ENCODE results near the gene CCDC88A. TPM values are rescaled to one million over a fixed set of nuclear protein-coding genes. Genes with fewer than 3 reads are reported as not detected.
"Not testable (repeated sequence)": the region's sequence is repeated elsewhere in the genome, so short reads cannot be mapped to it uniquely, and the experiment has no call there.

CCDC88A gene
- polyA plus RNA-seq, 1 of the 3 experiments (the other 2 are of a cell fraction) = 7.0 TPM

- TF ChIP-seq, protein P1, sequence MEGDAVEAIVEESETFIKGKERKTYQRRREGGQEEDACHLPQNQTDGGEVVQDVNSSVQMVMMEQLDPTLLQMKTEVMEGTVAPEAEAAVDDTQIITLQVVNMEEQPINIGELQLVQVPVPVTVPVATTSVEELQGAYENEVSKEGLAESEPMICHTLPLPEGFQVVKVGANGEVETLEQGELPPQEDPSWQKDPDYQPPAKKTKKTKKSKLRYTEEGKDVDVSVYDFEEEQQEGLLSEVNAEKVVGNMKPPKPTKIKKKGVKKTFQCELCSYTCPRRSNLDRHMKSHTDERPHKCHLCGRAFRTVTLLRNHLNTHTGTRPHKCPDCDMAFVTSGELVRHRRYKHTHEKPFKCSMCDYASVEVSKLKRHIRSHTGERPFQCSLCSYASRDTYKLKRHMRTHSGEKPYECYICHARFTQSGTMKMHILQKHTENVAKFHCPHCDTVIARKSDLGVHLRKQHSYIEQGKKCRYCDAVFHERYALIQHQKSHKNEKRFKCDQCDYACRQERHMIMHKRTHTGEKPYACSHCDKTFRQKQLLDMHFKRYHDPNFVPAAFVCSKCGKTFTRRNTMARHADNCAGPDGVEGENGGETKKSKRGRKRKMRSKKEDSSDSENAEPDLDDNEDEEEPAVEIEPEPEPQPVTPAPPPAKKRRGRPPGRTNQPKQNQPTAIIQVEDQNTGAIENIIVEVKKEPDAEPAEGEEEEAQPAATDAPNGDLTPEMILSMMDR (IDR thresholded peaks at IDR 0.05) = no peak
- no peak for TF ChIP-seq JUND (IDR thresholded peaks at IDR 0.05)
- TF ChIP-seq, protein P2, sequence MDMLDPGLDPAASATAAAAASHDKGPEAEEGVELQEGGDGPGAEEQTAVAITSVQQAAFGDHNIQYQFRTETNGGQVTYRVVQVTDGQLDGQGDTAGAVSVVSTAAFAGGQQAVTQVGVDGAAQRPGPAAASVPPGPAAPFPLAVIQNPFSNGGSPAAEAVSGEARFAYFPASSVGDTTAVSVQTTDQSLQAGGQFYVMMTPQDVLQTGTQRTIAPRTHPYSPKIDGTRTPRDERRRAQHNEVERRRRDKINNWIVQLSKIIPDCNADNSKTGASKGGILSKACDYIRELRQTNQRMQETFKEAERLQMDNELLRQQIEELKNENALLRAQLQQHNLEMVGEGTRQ (IDR thresholded peaks at IDR 0.05; ENCODE audit: borderline replicate concordance, low read depth, low read length) = no peak
Observed at GRCh38 chr2:55358451-55358850, 61.2 kb downstream of the CCDC88A start (continued).

DNA sequence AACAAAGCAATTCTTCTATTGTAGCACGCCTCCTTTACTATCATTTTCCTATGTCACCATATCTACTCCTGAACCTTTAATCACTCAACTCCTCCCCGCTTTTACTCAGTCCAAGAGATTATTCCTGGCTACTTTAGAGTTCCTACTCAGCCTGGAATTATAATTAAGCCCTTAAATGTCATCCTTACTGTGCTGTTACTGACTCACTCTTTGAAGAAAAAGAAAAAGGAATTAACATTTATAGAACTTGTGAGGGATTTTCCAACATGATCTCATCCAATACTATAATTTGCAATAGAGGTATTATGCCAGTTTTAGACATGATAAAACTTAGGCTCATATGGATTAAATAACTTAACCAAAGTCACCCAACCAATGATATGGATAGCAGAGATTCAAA, 61.7 kb downstream of the CCDC88A start:
- Histone ChIP-seq H2AFZ (ENCODE audit: low read depth) (no peak overlapping the region), H3K9me2 (no peaks in the 10 kb centered on the region), H3K9me3 (no peaks in the 10 kb centered on the region), H3K79me2 (ENCODE audit: insufficient read depth) (no peaks in the 10 kb centered on the region; the same call in 1 of the 2 replicates), H3K27me3 (ENCODE audit: insufficient read depth) (no peaks in the 10 kb centered on the region), H3K4me3 (ENCODE audit: low read depth in 2 of 2, low read length in 1 of 2) (no peak overlapping the region), H3K36me3 (replicated peaks in 1 of 2; ENCODE audit: control insufficient read depth in 1 of 2, insufficient read depth in 2 of 2, low read length in 1 of 2) (peaks cover 18 to 23% of the 10 kb centered on the region in 2 experiments), H4K20me1 (ENCODE audit: insufficient read depth) (no peaks in the 10 kb centered on the region), H3K27ac (ENCODE audit: low read depth in 2 of 2, low read length in 1 of 2) (peak overlapping the region in 1 of 2 experiments; percentile 40; a peak in 2 of 4 replicates), H3K4me2 (no peak overlapping the region), H3K9ac (no peak overlapping the region), H3K4me1 (ENCODE audit: control insufficient read depth in 1 of 2, insufficient read depth in 2 of 2, low read depth in 1 of 2, low read length in 1 of 2) (peaks cover 0 to 10% of the 10 kb centered on the region in 2 experiments; a peak in 1 of 4 replicates), H3F3A (replicated peaks; ENCODE audit: insufficient read depth) (peaks cover 7% of the 10 kb centered on the region)
- POLR2A ChIA-PET = no interaction called here
- no peak for DNase-seq
- TF ChIP-seq JUND (IDR thresholded peaks at IDR 0.05) (0 out of 2 replicates have a peak, but pooled peaks have one; percentile 8), CHD2 (IDR thresholded peaks at IDR 0.05; ENCODE audit: low read length, partially characterized antibody) (no peak), EZH2phosphoT487 (IDR thresholded peaks at IDR 0.05; ENCODE audit: borderline replicate concordance, low read depth) (no peak), FOXJ3 (CRISPR knock-in tag; IDR thresholded peaks at IDR 0.05) (no peak)
- TF ChIP-seq, protein P1 (IDR thresholded peaks at IDR 0.05) = no peak
- 85% methylated on average over 2 of the region's 2 CpGs for WGBS (ENCODE audit: low lambda C conversion rate)
- CTCF ChIA-PET = no interaction called here

DNA sequence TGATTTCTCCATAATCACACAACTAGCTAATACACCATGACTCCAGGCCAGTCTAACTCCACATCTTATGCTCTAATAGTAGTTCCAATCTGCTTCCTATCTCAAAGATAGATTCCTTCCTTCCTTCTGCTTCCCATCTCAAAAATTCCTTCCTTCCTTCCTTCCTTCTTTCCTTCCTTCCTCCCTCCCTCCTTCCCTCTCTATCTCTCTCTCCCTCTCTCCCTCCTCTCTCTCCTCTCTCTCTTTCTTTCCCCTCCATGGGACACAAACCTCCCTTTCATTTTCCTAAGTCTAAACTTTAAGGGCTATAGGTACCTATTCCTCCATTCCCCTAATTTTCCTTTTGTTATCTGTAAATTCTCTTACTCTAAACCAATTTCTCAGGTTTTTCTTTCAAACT, 62.5 kb downstream of the CCDC88A start:
- H3F3A ChIP-seq (replicated peaks; ENCODE audit: insufficient read depth) = peaks cover 7% of the 10 kb centered on the region
- no peak for DNase-seq
- H3K9ac ChIP-seq = no peak overlapping the region
- peaks cover 0 to 10% of the 10 kb centered on the region in 2 experiments; a peak in 1 of 4 replicates for H3K4me1 ChIP-seq (ENCODE audit: control insufficient read depth in 1 of 2, insufficient read depth in 2 of 2, low read depth in 1 of 2, low read length in 1 of 2)
- no peak overlapping the region for H2AFZ ChIP-seq (ENCODE audit: low read depth)
- no peaks in the 10 kb centered on the region for H3K27me3 ChIP-seq (ENCODE audit: insufficient read depth)
- no peaks in the 10 kb centered on the region for H4K20me1 ChIP-seq (ENCODE audit: insufficient read depth)
- 0 out of 2 replicates have a peak, but pooled peaks cover 4% of the 10 kb centered on the region for H3K9me3 ChIP-seq
- ChIA-PET POLR2A (no interaction called here), CTCF (no interaction called here)
- H3K9me2 ChIP-seq = no peaks in the 10 kb centered on the region
- H3K4me2 ChIP-seq = no peak overlapping the region
- 0 out of 4 replicates have a peak overlapping the region, but pooled peaks of 1 of the 2 experiments have one; percentile 40 for H3K27ac ChIP-seq (ENCODE audit: low read depth in 2 of 2, low read length in 1 of 2)
- H3K4me3 ChIP-seq (ENCODE audit: low read depth in 2 of 2, low read length in 1 of 2) = no peak overlapping the region
- TF ChIP-seq MEF2A (IDR thresholded peaks at IDR 0.05; ENCODE audit: borderline replicate concordance, low read depth) (no peak), RAD21 (IDR thresholded peaks at IDR 0.05; ENCODE audit: low read length) (no peak), MAX (IDR thresholded peaks at IDR 0.05; ENCODE audit: low read depth) (no peak), YY1 (IDR thresholded peaks at IDR 0.05; ENCODE audit: low read depth) (no peak), ZBTB33 (IDR thresholded peaks at IDR 0.05; ENCODE audit: borderline replicate concordance, low read depth) (no peak), RXRA (IDR thresholded peaks at IDR 0.05; ENCODE audit: borderline replicate concordance, low read depth) (no peak)
- no peaks in the 10 kb centered on the region; the same call in 1 of the 2 replicates for H3K79me2 ChIP-seq (ENCODE audit: insufficient read depth)
- peaks cover 13 to 27% of the 10 kb centered on the region in 2 experiments for H3K36me3 ChIP-seq (replicated peaks in 1 of 2; ENCODE audit: control insufficient read depth in 1 of 2, insufficient read depth in 2 of 2, low read length in 1 of 2)

DNA sequence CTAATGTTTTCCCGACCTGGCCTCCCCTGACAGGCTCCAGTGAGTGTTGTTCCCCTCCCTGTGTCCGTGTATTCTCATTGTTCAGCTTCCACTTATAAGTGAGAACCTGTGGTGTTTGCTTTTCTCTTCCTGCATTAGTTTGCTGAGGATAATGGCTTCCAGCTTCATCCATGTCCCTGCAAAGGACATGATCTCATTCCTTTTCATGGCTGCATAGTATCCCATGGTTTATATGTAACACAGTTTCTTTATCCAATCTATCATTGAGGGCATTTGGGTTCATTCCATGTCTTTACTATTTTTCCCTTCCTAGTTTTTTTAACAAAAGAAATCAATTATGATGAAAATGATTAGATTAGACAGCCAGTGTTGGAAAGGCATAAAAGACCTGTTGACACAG, 63.5 kb downstream of the CCDC88A start:
- H3K4me2 ChIP-seq; CTCF ChIA-PET; H3F3A ChIP-seq (replicated peaks; ENCODE audit: insufficient read depth); H3K27me3 ChIP-seq (ENCODE audit: insufficient read depth); H3K79me2 ChIP-seq (ENCODE audit: insufficient read depth); H2AFZ ChIP-seq (ENCODE audit: low read depth); POLR2A ChIA-PET; H3K9me2 ChIP-seq; H3K4me3 ChIP-seq (ENCODE audit: low read depth in 2 of 2, low read length in 1 of 2); H4K20me1 ChIP-seq (ENCODE audit: insufficient read depth); H3K27ac ChIP-seq (ENCODE audit: low read depth in 2 of 2, low read length in 1 of 2); DNase-seq; H3K9me3 ChIP-seq; H3K9ac ChIP-seq: not testable (repeated sequence)
- peaks cover 6 to 31% of the 10 kb centered on the region in 2 experiments for H3K36me3 ChIP-seq (replicated peaks in 1 of 2; ENCODE audit: control insufficient read depth in 1 of 2, insufficient read depth in 2 of 2, low read length in 1 of 2)
- WGBS (ENCODE audit: low lambda C conversion rate) = 97% methylated on average over 2 of the region's 2 CpGs
- H3K4me1 ChIP-seq (ENCODE audit: control insufficient read depth in 1 of 2, insufficient read depth in 2 of 2, low read depth in 1 of 2, low read length in 1 of 2) = peaks cover 0 to 10% of the 10 kb centered on the region in 2 experiments; a peak in 1 of 4 replicates
